ENCODE measurements around the gene RAB26.

Gene RAB26

DNA sequence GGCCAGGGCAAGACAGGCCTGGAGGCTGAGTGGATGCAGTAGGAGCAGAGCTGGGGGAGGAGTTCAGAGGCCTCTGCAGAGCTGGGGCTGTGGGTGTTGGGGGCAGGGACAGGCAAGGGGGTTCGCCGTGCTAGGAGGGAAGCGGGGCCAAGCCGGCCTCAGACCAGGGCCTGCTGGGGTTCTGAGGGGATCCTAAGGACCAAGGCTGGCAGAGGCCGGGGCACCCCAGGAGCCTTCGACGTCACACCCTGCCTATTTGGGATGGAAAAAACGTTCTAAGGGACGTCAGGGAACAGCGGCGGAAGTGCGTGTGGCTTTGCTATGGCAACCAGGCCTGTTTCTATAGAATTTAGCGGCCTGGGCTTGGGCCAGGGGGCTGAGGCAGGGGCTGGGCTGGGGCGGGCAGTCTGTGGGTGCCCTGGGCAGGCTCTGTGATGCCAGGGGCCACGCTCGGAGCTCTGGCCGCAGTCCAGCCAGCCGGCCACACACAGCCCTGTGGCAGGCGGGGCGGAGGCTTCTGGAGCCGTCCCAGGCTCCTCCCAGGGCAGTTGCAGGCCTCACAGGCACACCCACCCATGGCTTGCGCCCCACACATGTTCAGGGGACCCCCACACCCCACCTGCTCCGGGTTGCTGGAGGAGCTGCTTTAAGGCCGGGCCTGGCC lies 10.9 kb downstream of the RAB26 start:
- no peak for DNase-seq (ENCODE audit: low read depth in 4 of 4, low spot score in 1 of 4)

DNA sequence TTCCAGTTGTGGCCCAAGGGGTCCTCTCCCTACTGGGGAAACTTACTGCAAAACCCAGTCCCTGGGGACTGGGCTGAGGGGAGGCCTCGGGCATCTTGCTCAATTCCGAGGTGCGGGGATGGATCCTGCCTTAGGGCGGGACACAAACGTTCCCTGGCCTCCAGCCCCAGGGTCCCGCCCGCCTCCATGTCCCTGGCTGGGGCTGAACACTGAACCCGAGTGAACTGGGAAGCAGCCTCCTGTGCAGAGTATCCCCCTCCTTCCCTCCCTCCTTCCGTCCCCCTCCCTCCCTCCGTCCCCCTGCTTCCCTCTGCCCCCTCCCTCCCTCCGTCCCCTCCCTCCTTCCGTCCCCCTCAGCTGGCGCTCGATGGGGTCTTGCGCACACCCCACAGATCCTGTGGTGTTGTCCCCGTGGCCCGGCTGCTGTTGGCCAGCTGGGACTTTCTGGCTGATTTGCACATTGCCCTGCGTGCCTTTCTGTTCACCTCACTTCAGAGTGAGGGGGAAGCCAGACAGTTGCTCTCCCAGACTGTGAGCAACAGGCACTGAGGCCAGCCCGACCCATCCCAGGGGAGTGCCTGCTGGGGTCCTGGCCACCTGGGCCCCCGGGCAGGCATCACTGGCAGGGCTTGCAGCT lies 12.6 kb downstream of the RAB26 start:
- no peak for DNase-seq (ENCODE audit: low read depth in 4 of 4, low spot score in 1 of 4)

DNA sequence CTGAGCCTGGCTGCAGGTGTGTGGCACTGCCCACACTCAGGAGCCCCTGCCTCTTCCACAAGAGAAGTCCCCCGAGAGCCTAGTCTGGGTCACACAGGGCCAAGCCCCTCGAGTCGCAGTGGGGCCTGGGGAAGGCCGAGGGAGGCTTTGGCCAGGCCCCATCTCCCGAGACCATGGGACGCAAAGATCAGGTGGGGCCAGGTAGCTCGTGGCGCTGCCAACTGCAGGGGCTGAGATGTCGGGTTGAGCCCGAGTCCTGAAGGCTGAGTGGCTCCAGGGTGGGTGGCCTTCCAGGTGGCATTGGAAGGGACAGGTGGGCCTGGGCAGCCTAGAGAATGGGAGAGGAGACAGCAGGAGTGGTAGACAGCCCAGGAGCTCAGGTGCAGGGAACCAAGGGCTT lies 13.5 kb downstream of the RAB26 start:
- no peak for DNase-seq (ENCODE audit: low read depth in 4 of 4, low spot score in 1 of 4)

DNA sequence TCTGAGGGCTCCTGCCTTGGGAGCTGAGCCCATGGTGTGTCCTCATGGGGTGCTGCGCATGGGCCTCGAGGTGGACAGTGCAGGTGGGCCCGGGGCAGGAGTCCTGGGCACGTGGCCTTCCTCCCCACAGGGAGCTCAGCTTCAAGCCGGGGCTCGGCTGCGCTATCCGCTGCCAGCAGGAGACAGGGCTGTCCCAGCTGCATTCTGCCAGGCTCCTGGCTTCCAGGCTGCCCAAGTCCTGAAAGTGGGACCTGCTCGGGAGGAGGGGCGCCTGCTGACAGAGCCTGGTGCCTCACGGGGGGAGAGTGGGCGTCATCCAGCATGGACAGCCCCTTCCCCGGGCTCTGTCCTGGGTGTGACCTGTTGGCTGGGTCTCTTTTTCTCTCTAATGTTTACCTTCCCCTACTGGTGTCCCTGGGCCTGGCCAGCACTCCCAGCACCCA lies 14.3 kb downstream of the RAB26 start:
- DNase-seq (ENCODE audit: low read depth in 4 of 4, low spot score in 1 of 4): no peak

DNA sequence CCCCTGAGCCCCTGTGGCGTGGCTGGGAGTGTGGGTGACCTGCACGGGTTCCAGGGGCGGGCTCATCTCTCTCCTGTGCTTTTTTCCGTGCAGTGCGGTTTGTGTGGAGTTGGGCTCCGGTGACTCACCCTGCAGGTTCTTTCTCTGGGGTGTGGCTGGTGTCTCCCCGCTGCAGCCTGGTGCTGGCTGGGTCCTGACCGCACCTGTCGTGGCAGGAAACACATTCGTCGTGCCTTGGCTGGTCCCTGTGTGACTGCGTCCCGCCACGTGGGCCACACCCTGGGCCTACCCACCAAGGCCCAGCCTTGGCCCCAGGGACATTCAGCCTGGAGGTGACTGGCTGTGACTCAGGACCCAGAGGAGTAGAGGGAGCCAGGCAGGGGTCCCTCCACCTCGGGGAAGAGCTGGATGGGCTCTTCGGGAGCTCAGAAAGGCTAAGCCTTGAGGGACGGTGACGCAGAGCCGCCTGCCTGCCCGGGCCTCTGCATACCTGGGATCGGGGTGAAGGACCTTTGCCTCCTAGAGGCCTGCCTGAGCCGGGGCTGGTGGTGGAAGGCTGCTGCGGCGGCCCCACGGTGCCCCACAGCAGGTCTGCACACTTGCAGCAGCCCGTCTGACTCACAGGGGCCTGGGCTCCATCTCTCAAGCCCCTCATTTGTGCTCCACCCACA lies 14.9 kb downstream of the RAB26 start:
- no peak for DNase-seq (ENCODE audit: low read depth in 4 of 4, low spot score in 1 of 4)

DNA sequence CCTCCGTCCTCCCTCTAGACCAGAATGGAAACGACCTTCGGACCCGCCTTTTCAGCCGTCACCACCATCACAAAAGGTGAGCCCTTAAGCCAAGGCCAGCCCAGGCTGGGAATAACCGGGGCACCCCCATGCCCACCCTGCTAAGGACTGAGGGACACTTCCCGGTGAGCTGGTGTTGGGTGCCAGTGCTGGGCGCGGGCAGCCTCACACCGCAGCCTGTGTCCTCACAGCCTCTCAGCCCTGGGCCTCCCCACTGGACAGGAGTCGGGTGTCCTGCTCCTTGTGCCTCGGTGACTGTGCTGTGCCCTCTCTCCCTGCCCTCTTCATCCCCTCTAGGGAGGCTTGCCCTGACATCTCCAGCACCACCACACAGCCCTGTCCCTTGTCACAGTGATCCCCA lies 17.4 kb downstream of the RAB26 start:
- DNase-seq (ENCODE audit: low read depth in 4 of 4, low spot score in 1 of 4): no peak

DNA sequence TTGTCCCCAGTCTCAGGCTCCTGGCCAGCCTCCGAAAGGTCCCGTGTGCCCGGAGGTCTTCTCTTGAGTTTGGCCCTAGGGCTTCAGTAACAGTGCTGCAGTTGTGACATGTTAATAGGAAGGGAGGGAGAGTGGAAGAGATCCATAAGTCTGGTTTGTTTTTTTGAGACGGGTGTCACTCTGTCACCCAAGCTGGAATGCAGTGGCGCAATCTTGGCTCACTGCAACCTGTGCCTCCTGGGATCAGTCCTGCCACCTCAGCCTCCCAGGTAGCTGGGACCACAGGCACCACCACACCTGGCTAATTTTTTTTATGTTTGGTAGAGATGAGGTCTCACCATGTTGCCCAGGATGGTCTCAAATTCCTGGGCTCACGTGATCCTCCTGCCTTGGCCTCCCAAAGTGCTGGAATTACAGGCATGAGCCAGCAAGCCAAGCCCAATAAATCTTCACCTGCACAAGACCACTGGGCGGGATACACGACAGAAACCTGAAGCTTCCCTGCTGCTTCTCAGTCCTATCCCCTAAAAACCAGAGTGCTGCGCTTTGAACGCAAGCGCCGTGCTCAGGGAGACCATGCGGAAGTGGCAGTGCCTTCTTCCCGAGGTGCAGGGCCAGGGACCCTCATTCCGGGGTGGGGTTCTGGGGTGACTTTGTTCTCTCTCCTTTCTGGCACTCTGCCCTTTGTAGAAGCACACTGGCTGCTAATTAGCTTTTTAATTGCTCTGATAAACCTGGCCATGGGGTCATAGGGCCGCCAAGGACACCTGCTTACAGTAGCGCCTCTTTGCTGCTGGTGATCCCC lies 18.0 kb downstream of the RAB26 start:
- DNase-seq (ENCODE audit: low read depth in 4 of 4, low spot score in 1 of 4): no peak

DNA sequence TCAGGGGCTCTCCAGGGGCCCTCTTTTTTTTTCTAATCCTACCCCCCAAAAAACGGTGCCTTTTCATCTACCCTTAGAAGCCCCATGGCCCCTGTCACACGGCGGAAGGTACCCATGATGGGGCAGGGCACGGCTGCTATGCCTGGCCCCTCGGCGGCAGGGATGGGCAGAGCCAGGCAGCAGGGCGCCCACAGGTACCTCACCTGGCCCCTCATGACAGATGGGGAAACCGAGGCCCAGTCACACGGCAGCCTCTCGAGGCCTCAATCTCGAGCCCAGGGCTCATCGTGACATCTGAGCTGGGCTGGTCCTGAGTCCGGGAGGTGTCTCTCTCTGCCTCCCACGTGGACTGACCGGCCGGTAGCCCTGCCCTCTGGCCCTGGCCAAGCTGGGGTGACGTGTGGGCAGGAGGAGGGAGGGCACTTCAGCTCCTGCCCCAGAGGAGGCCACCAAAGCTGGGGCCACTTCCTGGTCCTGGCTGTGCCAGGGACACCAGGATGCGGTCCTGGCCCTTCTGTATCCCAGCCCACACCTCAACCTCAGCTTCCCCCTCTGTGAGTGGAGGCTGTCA lies 18.7 kb downstream of the RAB26 start:
- DNase-seq (ENCODE audit: low read depth in 4 of 4, low spot score in 1 of 4): no peak

DNA sequence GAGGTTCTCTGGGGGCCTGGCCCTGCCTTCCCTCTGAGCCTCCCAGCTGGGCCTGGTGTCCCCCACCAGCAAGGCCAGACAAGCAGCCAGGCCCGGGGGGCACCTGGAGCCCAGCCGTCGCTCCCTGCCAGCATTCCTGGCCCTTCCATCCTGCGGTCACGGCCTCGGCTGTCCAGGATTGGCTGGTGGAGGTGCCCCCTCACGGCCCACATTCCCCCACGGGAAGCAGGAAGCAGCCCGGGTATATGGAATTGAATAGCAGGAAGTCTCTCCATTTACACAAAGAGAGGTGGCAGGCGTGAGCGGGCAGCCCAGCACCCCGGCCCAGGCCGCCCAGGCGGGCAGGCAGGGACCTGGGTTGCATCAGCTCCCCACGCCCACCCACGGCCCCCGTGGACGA lies 21.7 kb downstream of the RAB26 start:
- no peak for DNase-seq (ENCODE audit: low read depth in 4 of 4, low spot score in 1 of 4)

DNA sequence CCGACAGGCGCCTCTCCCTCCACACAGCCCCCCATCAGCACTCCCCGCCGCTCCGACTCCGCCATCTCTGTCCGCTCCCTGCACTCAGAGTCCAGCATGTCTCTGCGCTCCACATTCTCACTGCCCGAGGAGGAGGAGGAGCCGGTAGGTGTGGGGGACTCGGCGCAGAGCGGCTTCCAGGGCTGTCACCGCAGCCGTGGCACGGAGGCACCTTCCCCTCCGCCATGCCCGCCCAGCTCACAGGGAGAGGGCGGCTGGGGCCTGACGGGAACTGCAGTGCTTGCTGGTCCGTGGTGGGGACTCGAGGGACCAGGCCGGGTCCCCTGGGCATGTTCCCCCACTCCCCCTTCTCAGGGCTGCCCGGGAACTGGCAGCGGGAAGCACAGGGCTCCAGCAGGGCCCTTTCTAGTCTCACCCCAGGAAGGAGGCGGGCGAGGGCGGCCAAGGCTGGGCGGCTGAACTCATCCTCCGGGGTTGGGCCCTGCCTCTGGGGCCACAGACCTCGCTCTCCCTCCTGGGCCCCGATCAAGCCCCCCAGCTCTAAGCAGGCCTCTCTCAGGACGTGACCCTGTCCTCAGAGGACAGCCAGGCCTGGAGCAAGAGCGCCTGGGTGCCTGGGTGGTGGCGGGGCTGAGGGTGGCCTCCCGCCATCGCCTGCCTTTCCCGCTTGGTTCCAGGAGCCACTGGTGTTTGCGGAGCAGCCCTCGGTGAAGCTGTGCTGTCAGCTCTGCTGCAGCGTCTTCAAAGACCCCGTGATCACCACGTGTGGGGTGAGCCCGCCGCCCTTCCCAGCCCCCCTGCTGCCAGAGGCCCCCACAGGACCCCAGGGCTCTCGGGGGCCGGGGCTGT lies 22.4 kb downstream of the RAB26 start:
- DNase-seq (ENCODE audit: low read depth in 4 of 4, low spot score in 1 of 4): no peak

DNA sequence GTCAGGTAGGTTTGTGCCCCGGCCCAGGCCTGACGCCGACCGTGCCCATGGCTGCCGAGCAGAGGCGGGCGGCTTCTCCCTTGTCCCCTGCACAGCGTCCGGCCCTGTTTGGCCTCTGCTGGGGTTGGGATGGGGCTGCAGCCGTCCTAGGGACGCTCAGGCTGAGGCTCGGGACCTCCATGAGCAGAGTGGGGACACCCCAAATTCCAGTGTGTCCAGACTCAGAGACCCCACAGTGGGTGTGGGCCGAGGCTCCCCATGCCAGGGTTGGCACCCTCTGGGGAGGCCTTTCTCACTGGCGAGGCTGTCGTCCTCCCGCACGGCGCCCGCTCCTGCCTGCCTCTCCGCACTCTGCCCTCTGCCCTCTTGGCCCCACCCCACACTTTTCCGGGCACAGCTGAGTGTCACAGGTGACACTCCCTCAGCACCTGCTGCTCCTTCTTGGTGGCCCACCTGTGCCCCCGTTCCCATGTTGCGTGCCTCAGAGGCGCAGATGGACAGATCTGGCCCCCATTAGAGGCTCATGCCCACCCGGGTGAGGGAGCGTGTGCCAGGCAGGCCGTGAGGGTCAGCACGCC lies 23.3 kb downstream of the RAB26 start:
- no peak for DNase-seq (ENCODE audit: low read depth in 4 of 4, low spot score in 1 of 4)

DNA sequence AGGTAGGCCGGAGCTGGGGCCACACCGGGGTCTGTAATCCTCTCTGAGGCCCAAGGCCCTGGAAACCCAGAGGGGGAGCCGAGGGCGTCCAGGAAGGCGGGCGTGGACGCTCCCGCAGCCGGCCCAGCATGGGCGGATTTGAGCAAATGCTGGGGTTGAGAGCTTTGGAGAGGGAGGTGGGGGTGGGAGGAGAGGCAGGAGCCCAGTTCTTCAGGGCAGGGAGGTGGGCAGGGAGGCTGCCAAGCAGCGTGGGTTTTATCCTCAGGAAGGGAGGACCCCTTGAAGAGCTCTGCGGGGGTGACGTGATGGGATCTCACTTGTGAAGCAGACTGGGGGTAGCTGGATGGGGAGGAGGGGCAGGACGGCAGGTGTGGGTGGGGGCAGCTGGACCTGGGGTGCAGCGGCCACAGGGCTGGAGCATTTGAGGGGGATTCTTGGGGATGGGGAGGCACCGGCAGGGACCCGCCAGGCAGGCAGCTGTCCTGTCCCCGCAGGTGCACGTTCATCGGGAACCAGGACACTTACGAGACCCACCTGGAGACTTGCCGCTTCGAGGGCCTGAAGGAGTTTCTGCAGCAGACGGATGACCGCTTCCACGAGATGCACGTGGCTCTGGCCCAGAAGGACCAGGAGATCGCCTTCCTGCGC lies 24.4 kb downstream of the RAB26 start:
- DNase-seq (ENCODE audit: low read depth in 4 of 4, low spot score in 1 of 4): no peak

DNA sequence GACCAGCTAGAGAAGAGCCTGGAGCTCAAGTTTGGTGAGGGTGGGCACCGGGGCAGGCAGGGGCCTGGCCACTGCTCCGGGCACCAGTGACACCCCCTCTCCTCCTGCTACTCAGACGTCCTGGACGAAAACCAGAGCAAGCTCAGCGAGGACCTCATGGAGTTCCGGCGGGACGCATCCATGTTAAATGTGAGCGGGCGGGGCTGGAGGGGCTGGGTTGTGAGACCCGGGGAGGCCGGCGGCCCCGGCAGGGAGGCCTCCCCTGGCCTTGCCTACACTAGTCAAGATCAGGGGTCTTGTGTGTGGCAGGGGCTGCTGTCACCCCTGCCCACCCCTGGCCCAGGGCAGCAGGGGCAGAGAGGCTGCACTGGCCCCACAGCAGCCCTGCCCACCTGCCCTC lies 24.9 kb downstream of the RAB26 start:
- DNase-seq (ENCODE audit: low read depth in 4 of 4, low spot score in 1 of 4): no peak

DNA sequence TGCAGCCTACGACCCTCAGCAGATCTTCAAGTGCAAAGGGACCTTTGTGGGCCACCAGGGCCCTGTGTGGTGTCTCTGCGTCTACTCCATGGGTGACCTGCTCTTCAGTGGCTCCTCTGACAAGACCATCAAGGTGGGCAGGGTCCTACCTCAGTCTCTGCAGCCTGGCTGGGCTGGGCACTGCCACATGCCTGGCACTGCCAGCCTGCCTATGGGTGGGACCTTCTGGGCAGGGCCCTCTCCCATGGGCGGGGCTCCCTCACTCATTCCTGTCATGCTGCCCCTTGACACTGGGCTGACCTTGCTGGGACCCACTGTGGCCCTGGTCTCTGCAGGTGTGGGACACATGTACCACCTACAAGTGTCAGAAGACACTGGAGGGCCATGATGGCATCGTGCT lies 25.5 kb downstream of the RAB26 start:
- no peak for DNase-seq (ENCODE audit: low read depth in 4 of 4, low spot score in 1 of 4)

DNA sequence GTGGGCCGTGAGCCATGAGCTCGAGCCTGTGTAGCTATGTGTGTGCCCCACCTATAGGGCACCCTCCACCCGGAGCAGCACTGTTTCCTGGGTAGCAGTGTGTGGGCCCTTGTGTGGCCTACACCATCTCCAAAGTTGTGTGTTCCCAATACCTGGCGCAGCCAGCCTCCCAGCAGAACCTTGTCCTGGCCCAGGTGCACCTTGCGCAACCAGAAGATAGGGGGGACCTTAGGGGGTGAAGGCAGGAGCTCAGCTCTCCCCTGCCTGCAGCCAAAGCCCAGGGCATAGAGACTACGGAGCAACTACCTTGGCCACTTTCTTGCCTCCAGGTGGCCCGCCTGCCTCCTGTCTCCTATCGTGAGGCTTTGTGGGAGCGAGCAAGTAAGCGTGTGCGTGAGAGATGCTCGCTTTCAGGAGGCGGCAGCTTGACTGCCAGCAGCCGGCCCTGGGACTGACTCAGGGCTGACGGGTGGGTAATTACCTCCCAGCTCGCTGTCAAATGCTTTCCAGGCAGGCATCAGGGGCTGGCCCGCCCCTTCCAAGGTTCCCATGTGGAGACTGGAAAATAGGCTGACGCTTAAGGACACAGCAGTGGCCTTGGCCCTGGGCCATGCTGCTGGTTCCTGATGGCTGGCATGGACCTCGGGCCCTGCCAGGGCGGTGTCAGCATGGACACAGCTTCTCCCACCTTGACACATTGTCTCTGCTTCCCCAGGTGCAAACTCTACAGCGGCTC lies 26.1 kb downstream of the RAB26 start:
- no peak for DNase-seq (ENCODE audit: low read depth in 4 of 4, low spot score in 1 of 4)

DNA sequence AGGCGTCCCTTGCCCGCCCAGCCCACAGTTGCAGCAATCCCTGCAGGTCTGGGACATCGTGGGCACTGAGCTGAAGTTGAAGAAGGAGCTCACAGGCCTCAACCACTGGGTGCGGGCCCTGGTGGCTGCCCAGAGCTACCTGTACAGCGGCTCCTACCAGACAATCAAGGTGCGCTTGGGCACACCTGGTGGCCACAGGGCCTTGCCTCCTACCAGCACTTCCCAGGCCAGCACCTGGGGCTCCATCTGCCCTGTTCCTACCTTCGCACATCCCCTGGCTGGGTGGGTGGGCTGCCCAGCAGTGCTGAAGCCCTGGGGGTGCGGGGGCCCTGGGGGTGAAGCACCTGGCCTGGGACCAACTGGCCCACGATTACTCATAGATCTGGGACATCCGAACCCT lies 27.0 kb downstream of the RAB26 start:
- no peak for DNase-seq (ENCODE audit: low read depth in 4 of 4, low spot score in 1 of 4)

DNA sequence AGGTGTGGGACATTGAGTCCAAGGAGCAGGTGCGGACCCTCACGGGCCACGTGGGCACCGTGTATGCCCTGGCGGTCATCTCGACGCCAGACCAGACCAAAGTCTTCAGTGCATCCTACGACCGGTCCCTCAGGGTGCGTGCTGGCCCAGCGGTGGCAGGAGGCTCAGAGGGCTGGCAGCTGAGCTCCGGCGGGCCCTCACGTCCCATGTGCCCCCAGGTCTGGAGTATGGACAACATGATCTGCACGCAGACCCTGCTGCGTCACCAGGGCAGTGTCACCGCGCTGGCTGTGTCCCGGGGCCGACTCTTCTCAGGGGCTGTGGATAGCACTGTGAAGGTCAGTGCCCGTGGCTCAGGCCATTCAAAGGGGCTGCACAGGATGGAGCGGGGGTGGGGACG lies 27.6 kb downstream of the RAB26 start:
- DNase-seq (ENCODE audit: low read depth in 4 of 4, low spot score in 1 of 4): no peak

DNA sequence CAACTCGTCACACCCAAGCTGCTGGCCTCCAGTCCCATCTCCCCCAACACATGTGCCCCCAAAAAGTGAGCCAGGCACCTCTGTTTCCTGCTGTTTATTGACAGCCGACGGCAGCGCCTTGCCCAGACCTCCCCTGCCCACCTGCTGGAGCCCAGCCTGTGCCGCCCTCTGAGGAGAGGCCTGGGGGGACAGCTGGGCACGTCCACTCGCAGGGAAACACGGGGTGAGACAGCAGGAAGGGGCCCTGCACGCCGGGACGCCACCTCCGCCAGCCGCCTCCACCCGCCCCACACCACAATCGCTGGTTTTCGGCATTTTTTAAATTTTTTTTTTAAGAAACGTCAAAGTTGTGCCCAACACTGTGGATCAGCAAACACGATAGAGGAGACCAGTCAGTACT lies 28.7 kb downstream of the RAB26 start:
- DNase-seq (ENCODE audit: low read depth in 4 of 4, low spot score in 1 of 4): no peak

DNA sequence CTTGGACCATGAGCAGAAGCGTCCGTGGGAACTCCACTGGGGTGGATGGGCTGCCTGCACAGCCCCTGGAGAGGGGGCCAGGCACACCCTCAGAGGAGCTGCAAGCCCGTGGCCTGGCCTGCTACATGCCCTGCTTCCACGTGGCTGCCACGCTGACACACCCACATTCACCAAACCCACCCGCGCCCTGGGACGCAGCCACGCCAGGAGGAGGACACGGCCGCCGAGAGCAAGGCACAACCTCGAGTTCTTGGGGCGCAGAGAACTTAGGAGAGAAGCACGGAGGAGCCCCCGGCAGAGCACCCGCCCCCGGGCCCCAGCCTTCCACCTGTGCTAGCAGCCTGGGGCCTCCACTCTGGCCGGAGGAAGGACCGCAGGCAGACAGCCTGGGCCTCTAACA lies 29.1 kb downstream of the RAB26 start:
- DNase-seq (ENCODE audit: low read depth in 4 of 4, low spot score in 1 of 4): no peak
